Pancreas (tissue), 10 donors: ENCODE measurements around the gene PI4KA. TPM values are rescaled to one million over a fixed set of nuclear protein-coding genes. Genes with fewer than 3 reads are reported as not detected.

ENCODE experiments used
- ATAC-seq, 4 donors: fragments of 200-7000 bp; cut with Tn5 transposase; one replicate each; pipeline versions ENCODE4 v1.8.0 to v1.9.1; 2020; ENCODE audit warnings: mild to moderate bottlenecking in 4 of 4, moderate library complexity in 4 of 4
- DNase-seq, 6 donors: peaks; one replicate each; pipeline ENCODE4 v3.0.0-alpha.2; 2020
- FAIRE-seq: peaks from 2 replicates; lab custom pipeline; 2012; peaks lifted over from hg19 to GRCh38; lab: Jason Lieb, UNC
- H3K27ac ChIP-seq, 4 donors: fragments of 200-600 bp; sonication (generic); 1 replicate in 3 of 4; 2 replicates in 1 of 4; pipeline versions ENCODE4 v1.5.0 to v1.8.0; 2020
- H3K27me3 ChIP-seq, 4 donors: fragments of 200-600 bp; one replicate each; pipeline ENCODE4 v1.8.0; 2021
- H3K36me3 ChIP-seq, 3 donors: fragments of 200-600 bp; sonication (generic) in 1 of 3; one replicate each; pipeline versions ENCODE4 v1.5.0 to v1.8.0; 2020 to 2021
- H3K4me1 ChIP-seq, 3 donors: fragments of 200-600 bp; one replicate each; pipeline ENCODE4 v1.8.0; 2021
- H3K4me3 ChIP-seq, 4 donors: fragments of 200-600 bp; sonication (generic) in 2 of 4; one replicate each; pipeline versions ENCODE4 v1.5.0 to v1.8.0; 2020 to 2021
- H3K9me3 ChIP-seq, 4 donors: fragments of 200-600 bp; one replicate each; pipeline ENCODE4 v1.8.0; 2021
- CTCF ChIP-seq, 4 donors: fragments of 200-600 bp; sonication (generic) in 3 of 4; IDR thresholded peaks; one replicate each; pipeline versions ENCODE4 v1.5.0 to v1.8.0; 2021; ENCODE audit warnings: antibody characterized with exemption in 4 of 4
- WGBS, 2 donors: extraction: QIAGEN DNeasy Blood & Tissue Kit; methylation state at CpG; one replicate each; pipeline ENCODE4 v1.1.7; 2013; 5-methylcytosine and 5-hydroxymethylcytosine counted together
- intact Hi-C, 3 donors: fragments of 100-400 bp; cut with DNase I; formaldehyde crosslinking; loops; one replicate each; pipeline versions ENCODE4 v1.11.1 to v1.14.2; 2022
- polyA plus RNA-seq, 2 donors: library from polyadenylated mRNA; stranded (reverse); fragments of 200-250 nt; gene quantifications; one replicate each; pipeline ENCODE4 v1.2.3, GENCODE V29; 2013
- total RNA-seq, 6 donors: library from RNA; stranded (reverse); fragmentation: NEBNext Ultra II Directional in 4 of 6; extraction: Animal tissue kit (Norgen Biotek cat#: 25700) in 4 of 6; gene quantifications; one replicate each; pipeline versions ENCODE4 v1.2.1 to v1.2.4, GENCODE V29; 2021 to 2023
- donor health status: healthy with polysubstance abuse.
- donor health status: DM: no; HTN: no; CAD: no; lungs with moderate emphysema.
- donor health status: DM: no; HTN: no; CAD: no.
- donor health status: control.
- donor health status: control.
- donor health status: Bipolar disorder and iron deficiency.
- donor health status: DM: yes; HTN: yes; CAD: no.
- donor health status: DM: no; HTN: no; CAD: no.
- donor health status: DM: no; HTN: no; CAD: no.
- donor health status: DM: yes; HTN: yes; CAD: no.

Gene PI4KA
- total and polyA plus RNA-seq, 8 donors, result 23.6 to 46.6 (median 32.0) TPM

GRCh38 chr22:20796731-20797130, 61.9 kb downstream of the PI4KA start:
- H3K27ac ChIP-seq, result no peak overlapping the region
- ATAC-seq, result no peak
- H3K27me3 ChIP-seq, result no peaks in the 10 kb centered on the region
- H3K36me3 ChIP-seq, result peaks cover 0 to 47% (median 0%) of the 10 kb centered on the region in 3 donors
- no peak for TF ChIP-seq CTCF (IDR thresholded peaks at IDR 0.05)
- H3K9me3 ChIP-seq, result no peaks in the 10 kb centered on the region
- no peak for FAIRE-seq
- no peaks in the 10 kb centered on the region for H3K4me1 ChIP-seq
- no peak overlapping the region for H3K4me3 ChIP-seq
- WGBS, 2 donors, result 94% methylated on average over 8 of the region's 8 CpGs
- intact Hi-C loops, result no loop called here
- DNase-seq, result no peak

GRCh38 chr22:20794650-20795413, 63.8 kb downstream of the PI4KA start:
- TF ChIP-seq CTCF (IDR thresholded peaks at IDR 0.05), result no peak
- no peaks in the 10 kb centered on the region for H3K4me1 ChIP-seq
- DNase-seq (no peak), FAIRE-seq (no peak), ATAC-seq (no peak)
- WGBS, 2 donors, result 93 to 94% methylated on average over 7 of the region's 7 CpGs
- H3K9me3 ChIP-seq, result no peaks in the 10 kb centered on the region
- H3K27me3 ChIP-seq, result no peaks in the 10 kb centered on the region
- H3K36me3 ChIP-seq, result peaks cover 0 to 38% (median 0%) of the 10 kb centered on the region in 3 donors
- no peak overlapping the region for H3K27ac ChIP-seq
- intact Hi-C loops, result no loop called here
- no peak overlapping the region for H3K4me3 ChIP-seq

GRCh38 chr22:20793748-20794649, 64.6 kb downstream of the PI4KA start:
- WGBS, 2 donors, result 66 to 68% methylated on average over 13 of the region's 13 CpGs
- FAIRE-seq (no peak), ATAC-seq (peak; percentile 47 to 67 (median 62)), DNase-seq (no peak)
- intact Hi-C loops, result no loop called here
- Histone ChIP-seq H3K27ac (no peak overlapping the region), H3K4me3 (no peak overlapping the region), H3K9me3 (no peaks in the 10 kb centered on the region), H3K4me1 (no peaks in the 10 kb centered on the region), H3K27me3 (no peaks in the 10 kb centered on the region), H3K36me3 (peaks cover 0 to 30% (median 0%) of the 10 kb centered on the region in 3 donors)
- TF ChIP-seq CTCF (IDR thresholded peaks at IDR 0.05), result no peak

GRCh38 chr22:20792966-20793728, 65.5 kb downstream of the PI4KA start:
- intact Hi-C loops, result no loop called here
- no peak for TF ChIP-seq CTCF (IDR thresholded peaks at IDR 0.05)
- ATAC-seq (no peak), DNase-seq (no peak), FAIRE-seq (no peak)
- H3K4me3 ChIP-seq, result no peak overlapping the region
- H3K9me3 ChIP-seq, result no peaks in the 10 kb centered on the region
- H3K27ac ChIP-seq, result no peak overlapping the region
- H3K27me3 ChIP-seq, result no peaks in the 10 kb centered on the region
- no peaks in the 10 kb centered on the region for H3K4me1 ChIP-seq
- peaks cover 0 to 26% (median 0%) of the 10 kb centered on the region in 3 donors for H3K36me3 ChIP-seq
- WGBS, 2 donors, result 88 to 92% methylated on average over 3 of the region's 3 CpGs
